HepG2 (cell line): ENCODE results near the gene SPSB1. TPM values are rescaled to one million over a fixed set of nuclear protein-coding genes. Genes with fewer than 3 reads are reported as not detected.

Source experiments
- CAMTA2 ChIP-seq: sonication (generic); formaldehyde crosslinking; IDR thresholded peaks from 2 replicates; pipeline ENCODE4 v1.4.0; 2020; ENCODE audit warnings: mild to moderate bottlenecking, missing genetic modification reagents, borderline replicate concordance
- CERS6 ChIP-seq: sonication (generic); formaldehyde crosslinking; IDR thresholded peaks from 2 replicates; pipeline ENCODE4 v1.5.0; 2020; ENCODE audit warnings: missing genetic modification reagents
- GABPA ChIP-seq, 2 experiments: IDR thresholded peaks; 2 replicates each; pipeline ENCODE4 v1.6.1; 2011 to 2016; ENCODE audit warnings: low read depth in 2 of 2, low read length in 1 of 2, missing biosample characterization in 1 of 2, missing genetic modification characterization in 1 of 2
- GMEB1 ChIP-seq: sonication (generic); formaldehyde crosslinking; IDR thresholded peaks from 2 replicates; pipeline ENCODE4 v1.5.1; 2020; ENCODE audit warnings: missing genetic modification reagents, mild to moderate bottlenecking, borderline replicate concordance
- MED1 ChIP-seq: sonication (generic); formaldehyde crosslinking; IDR thresholded peaks from 2 replicates; pipeline ENCODE4 v1.4.0; 2020; ENCODE audit warnings: missing genetic modification reagents
- NFIB ChIP-seq: sonication (generic); formaldehyde crosslinking; IDR thresholded peaks from 2 replicates; pipeline ENCODE4 v1.9.0; 2021; ENCODE audit warnings: missing genetic modification reagents, mild to moderate bottlenecking, borderline replicate concordance
- NFKB2 ChIP-seq: sonication (generic); formaldehyde crosslinking; IDR thresholded peaks from 2 replicates; pipeline ENCODE4 v1.4.0; 2020; ENCODE audit warnings: missing genetic modification reagents, borderline replicate concordance
- REPIN1 ChIP-seq: sonication (generic); formaldehyde crosslinking; IDR thresholded peaks from 2 replicates; pipeline ENCODE4 v1.8.0; 2022; ENCODE audit warnings: missing genetic modification reagents, low read depth, mild to moderate bottlenecking, borderline replicate concordance
- RXRA ChIP-seq: sonication (generic); formaldehyde crosslinking; IDR thresholded peaks from 2 replicates; pipeline ENCODE4 v1.5.1; 2020; ENCODE audit warnings: missing genetic modification reagents
- SETDB1 ChIP-seq: sonication (generic); formaldehyde crosslinking; IDR thresholded peaks from 2 replicates; pipeline ENCODE4 v1.5.1; 2020; ENCODE audit warnings: missing genetic modification reagents, mild to moderate bottlenecking, borderline replicate concordance
- SKI ChIP-seq: fragments of 450-650 bp; IDR thresholded peaks from one replicate; pipeline ENCODE4 v1.6.1; 2018; ENCODE audit warnings: mild to moderate bottlenecking; ENCODE audit not compliant: partially characterized antibody
- SP2 ChIP-seq: sonication (generic); formaldehyde crosslinking; IDR thresholded peaks from 2 replicates; pipeline ENCODE4 v1.5.1; 2020; ENCODE audit warnings: mild to moderate bottlenecking, missing genetic modification reagents
- TFDP2 ChIP-seq: sonication (generic); formaldehyde crosslinking; IDR thresholded peaks from 2 replicates; pipeline ENCODE4 v1.4.0; 2020; ENCODE audit warnings: missing genetic modification reagents
- TFE3 ChIP-seq: IDR thresholded peaks from 2 replicates; pipeline ENCODE4 v1.6.1; 2016
- YEATS2 ChIP-seq: sonication (generic); formaldehyde crosslinking; IDR thresholded peaks from 2 replicates; pipeline ENCODE4 v1.4.0; 2020; ENCODE audit warnings: missing genetic modification reagents, borderline replicate concordance
- ZBTB20 ChIP-seq: sonication (generic); formaldehyde crosslinking; IDR thresholded peaks from 2 replicates; pipeline ENCODE4 v1.8.1; 2023; ENCODE audit warnings: missing genetic modification reagents, low read depth, mild to moderate bottlenecking, borderline replicate concordance
- ZNF12 ChIP-seq: sonication (generic); formaldehyde crosslinking; IDR thresholded peaks from 2 replicates; pipeline ENCODE4 v1.5.0; 2020; ENCODE audit warnings: missing genetic modification reagents
- ZNF24 ChIP-seq: fragments of 450-650 bp; IDR thresholded peaks from 2 replicates; pipeline ENCODE4 v1.6.1; 2017; ENCODE audit warnings: antibody characterized with exemption, mild to moderate bottlenecking
- ZNF260 ChIP-seq: sonication (generic); formaldehyde crosslinking; IDR thresholded peaks from 2 replicates; pipeline ENCODE4 v1.4.0; 2020; ENCODE audit warnings: missing genetic modification reagents, low read depth, mild to moderate bottlenecking, borderline replicate concordance
- ZNF484 ChIP-seq: sonication (generic); formaldehyde crosslinking; IDR thresholded peaks from 2 replicates; pipeline ENCODE4 v1.5.1; 2020; ENCODE audit warnings: mild to moderate bottlenecking, low read depth, missing genetic modification reagents, borderline replicate concordance
- ZNF549 ChIP-seq: sonication (generic); formaldehyde crosslinking; IDR thresholded peaks from 2 replicates; pipeline ENCODE4 v1.5.0; 2020; ENCODE audit warnings: missing genetic modification reagents
- ZNF672 ChIP-seq: sonication (generic); formaldehyde crosslinking; IDR thresholded peaks from 2 replicates; pipeline ENCODE4 v1.8.1; 2022; ENCODE audit warnings: missing genetic modification reagents
- ZNF790 ChIP-seq: sonication (generic); formaldehyde crosslinking; IDR thresholded peaks from 2 replicates; pipeline ENCODE4 v1.8.0; 2022; ENCODE audit warnings: missing genetic modification reagents, mild to moderate bottlenecking, borderline replicate concordance
- ZSCAN31 ChIP-seq: sonication (generic); formaldehyde crosslinking; IDR thresholded peaks from 2 replicates; pipeline ENCODE4 v1.5.0; 2020; ENCODE audit warnings: low read depth, mild to moderate bottlenecking, missing genetic modification reagents
- polyA plus RNA-seq, 8 experiments: library from polyadenylated mRNA; depleted of rRNA in 3 of 8; stranded (reverse) in 7 of 8; unstranded in 1 of 8; fragments of >200 nt; fragmentation: Illumina TruSeq in 4 of 8; extraction: Trizol in 4 of 8; gene quantifications; 2 replicates each; pipeline versions ENCODE4 v1.2.1 to v1.2.3, GENCODE V29; 2011 to 2016; ENCODE audit warnings: low read depth in 4 of 8, missing spikeins in 1 of 8, mixed read lengths in 1 of 8; ENCODE audit not compliant: insufficient read depth in 1 of 8
- total RNA-seq, 5 experiments: library from RNA; depleted of rRNA; stranded (reverse); fragments of >200 nt; fragmentation: Illumina TruSeq; extraction: Trizol; gene quantifications; 2 replicates each; pipeline ENCODE4 v1.2.3, GENCODE V29; 2016; ENCODE audit warnings: low read depth in 1 of 5

Gene SPSB1
- total and polyA plus RNA-seq, 2 of the 13 experiments (the other 11 are each of a cell fraction or from before 2014, with no cell fraction given): 5.0 to 8.0 TPM

GRCh38 chr1:9249534-9250410 is 42.9 kb upstream of the SPSB1 start (continued):
- 0 out of 2 replicates have a peak, but pooled peaks have one; percentile 61 for TF ChIP-seq CAMTA2 (CRISPR knock-in tag)
- TF ChIP-seq SKI: no peak
- peak; percentile 92 for TF ChIP-seq TFDP2 (CRISPR knock-in tag)
- TF ChIP-seq NFKB2 (CRISPR knock-in tag): no peak
- no peak for TF ChIP-seq GABPA (IDR thresholded peaks at IDR 0.05; ENCODE audit: low read depth, low read length)
- no peak for TF ChIP-seq GABPA (CRISPR knock-in tag; IDR thresholded peaks at IDR 0.05; ENCODE audit: low read depth)
- TF ChIP-seq ZNF672 (CRISPR knock-in tag): no peak
- no peak for TF ChIP-seq ZNF790 (CRISPR knock-in tag)
- TF ChIP-seq RXRA: peak; percentile 8
- peak; percentile 75 for TF ChIP-seq SP2 (CRISPR knock-in tag)
- TF ChIP-seq GMEB1: peak; percentile 49; the same call in 1 of the 2 replicates
- TF ChIP-seq CERS6: no peak
- TF ChIP-seq ZNF484: no peak
- peak; percentile 46; the same call in 1 of the 2 replicates for TF ChIP-seq YEATS2 (CRISPR knock-in tag)
- TF ChIP-seq SETDB1 (CRISPR knock-in tag): no peak; the same call in 1 of the 2 replicates
- TF ChIP-seq ZBTB20 (CRISPR knock-in tag): peak; percentile 39; the same call in 1 of the 2 replicates
- TF ChIP-seq ZSCAN31 (CRISPR knock-in tag): no peak; the same call in 1 of the 2 replicates
- 0 out of 2 replicates have a peak, but pooled peaks have one; percentile 11 for TF ChIP-seq ZNF12 (CRISPR knock-in tag)
- TF ChIP-seq ZNF549 (CRISPR knock-in tag): peak; percentile 70; the same call in 1 of the 2 replicates
- TF ChIP-seq MED1 (CRISPR knock-in tag): peak; percentile 71
- TF ChIP-seq REPIN1 (CRISPR knock-in tag): peak; percentile 14
- no peak; the same call in 1 of the 2 replicates for TF ChIP-seq TFE3 (CRISPR knock-in tag)
- TF ChIP-seq ZNF24: no peak
- no peak for TF ChIP-seq NFIB (CRISPR knock-in tag)
- TF ChIP-seq ZNF260 (CRISPR knock-in tag): no peak
